Bronchial epithelial cell (primary cell): ENCODE data around the gene KLK10. TPM values are rescaled to one million over a fixed set of nuclear protein-coding genes. Genes with fewer than 3 reads are reported as not detected.
"Not testable (repeated sequence)": the region's sequence is repeated elsewhere in the genome, so short reads cannot be mapped to it uniquely, and the experiment has no call there.

ENCODE experiments used
- DNase-seq: peaks from one replicate; pipeline ENCODE4 v3.0.0-alpha.2; 2010; ENCODE audit warnings: low read depth
- FAIRE-seq: peaks from 2 replicates; lab custom pipeline; 2011; peaks lifted over from hg19 to GRCh38; lab: Jason Lieb, UNC
- H3K27me3 ChIP-seq: 2 replicates; pipeline ENCODE4 v1.5.1; 2011; ENCODE audit warnings: low read length; ENCODE audit not compliant: control insufficient read depth, insufficient read depth
- H3K36me3 ChIP-seq: 2 replicates; pipeline ENCODE4 v1.5.1; 2011; ENCODE audit warnings: low read length; ENCODE audit not compliant: control insufficient read depth, insufficient read depth
- H3K4me3 ChIP-seq: 2 replicates; pipeline ENCODE4 v1.5.1; 2011; ENCODE audit warnings: mild to moderate bottlenecking, low read depth, low read length, control low read depth
- CTCF ChIP-seq: IDR thresholded peaks from 2 replicates; pipeline ENCODE4 v1.5.1; 2011; ENCODE audit warnings: mild to moderate bottlenecking, moderate library complexity, low read length, control low read depth, inconsistent platforms; ENCODE audit not compliant: insufficient read depth, severe bottlenecking
- total RNA-seq: library from RNA; depleted of rRNA; stranded (reverse); fragments of >200 nt; gene quantifications from 2 replicates; pipeline ENCODE4 v1.2.1, GENCODE V29; 2014

Gene KLK10
- total RNA-seq, 1 donor from 2014 or later: 6.6 TPM

GRCh38 chr19:50978772-50979390 is 40.6 kb downstream of the KLK10 start:
- Histone ChIP-seq H3K27me3 (peaks cover 6% of the 10 kb centered on the region), H3K4me3 (no peak overlapping the region), H3K36me3 (no peaks in the 10 kb centered on the region)
- no peak for FAIRE-seq
- DNase-seq: peak; percentile 27
- no peak for TF ChIP-seq CTCF

- H3K27me3 ChIP-seq: peaks cover 4% of the 10 kb centered on the region
- DNase-seq (no peak), FAIRE-seq (no peak)
- no peaks in the 10 kb centered on the region for H3K36me3 ChIP-seq
- TF ChIP-seq CTCF: no peak
- H3K4me3 ChIP-seq: no peak overlapping the region
Observed at GRCh38 chr19:50977626-50978025, 41.9 kb downstream of the KLK10 start.

GRCh38 chr19:50975766-50976165 is 43.7 kb downstream of the KLK10 start:
- H3K27me3 ChIP-seq: no peaks in the 10 kb centered on the region
- H3K4me3 ChIP-seq: no peak overlapping the region
- FAIRE-seq (peak; percentile 97), DNase-seq (peak; percentile 53)
- TF ChIP-seq CTCF: no peak
- no peaks in the 10 kb centered on the region for H3K36me3 ChIP-seq

- DNase-seq (no peak), FAIRE-seq (no peak)
- Histone ChIP-seq H3K4me3 (no peak overlapping the region), H3K36me3 (no peaks in the 10 kb centered on the region), H3K27me3 (no peaks in the 10 kb centered on the region)
- no peak for TF ChIP-seq CTCF
Observed at GRCh38 chr19:50974702-50975556, 44.6 kb downstream of the KLK10 start.

DNA sequence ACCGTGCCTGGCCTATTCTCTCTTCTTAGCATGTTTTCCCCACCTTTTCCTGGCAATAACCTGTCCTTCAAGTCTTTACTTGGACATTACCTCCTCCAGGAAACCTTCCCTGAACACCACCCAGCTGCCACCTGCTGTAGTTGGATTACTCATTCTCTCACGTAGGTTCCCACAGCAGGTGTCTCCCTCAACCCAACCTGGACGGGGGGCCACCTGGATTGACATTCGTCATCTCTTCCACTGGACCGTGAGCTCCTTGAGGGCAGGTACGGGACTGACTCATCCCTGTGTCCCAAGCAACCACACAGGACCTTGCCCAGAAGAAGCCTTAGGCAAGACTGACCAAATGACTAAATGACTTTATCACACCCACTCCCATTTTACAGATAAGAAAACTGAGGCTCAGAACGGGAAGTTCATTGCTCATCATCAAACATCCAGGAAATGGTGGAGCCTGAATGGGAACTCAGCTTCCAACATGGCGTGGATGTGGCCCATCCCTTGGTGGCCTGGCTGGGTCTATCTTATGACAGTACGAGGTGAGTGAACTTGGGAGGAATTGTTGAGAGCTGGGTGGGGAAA is 46.6 kb downstream of the KLK10 start:
- no peak for FAIRE-seq
- no peak for TF ChIP-seq CTCF
- H3K4me3 ChIP-seq: no peak overlapping the region
- no peaks in the 10 kb centered on the region for H3K27me3 ChIP-seq
- DNase-seq: no peak
- H3K36me3 ChIP-seq: no peaks in the 10 kb centered on the region

- not testable (repeated sequence) for H3K36me3 ChIP-seq, H3K4me3 ChIP-seq, DNase-seq, FAIRE-seq, H3K27me3 ChIP-seq
Observed at GRCh38 chr19:50969810-50970209, 49.7 kb downstream of the KLK10 start.
